H1 (cell line): Measurements from ENCODE around the gene PDP2. TPM values are rescaled to one million over a fixed set of nuclear protein-coding genes. Genes with fewer than 3 reads are reported as not detected.

Experiments used
- CTCF ChIA-PET: fragments of 300-600 bp; sonication (Branson Sonifier 250); formaldehyde crosslinking; loops from one replicate; lab custom pipeline; 2021; ENCODE audit not compliant: partially characterized antibody; lab: Charles Lee
- POLR2A ChIA-PET: fragments of 300-600 bp; sonication (Branson Sonifier 250); formaldehyde crosslinking; loops from one replicate; lab custom pipeline; 2021; ENCODE audit warnings: inconsistent platforms; ENCODE audit not compliant: partially characterized antibody; lab: Charles Lee
- DNase-seq, 2 experiments: peaks; one replicate each; pipeline versions ENCODE4 v3.0.0 to v3.0.0-alpha.2; 2010 to 2022; ENCODE audit warnings: low spot score in 2 of 2, low read depth in 1 of 2, mixed read lengths in 1 of 2
- FAIRE-seq: peaks from 2 replicates; lab custom pipeline; 2011; peaks lifted over from hg19 to GRCh38; lab: Jason Lieb, UNC
- H2AFZ ChIP-seq: 2 replicates; pipeline ENCODE4 v1.8.1; 2012; ENCODE audit warnings: low read length, inconsistent platforms
- H2AK5ac ChIP-seq: 2 replicates; pipeline ENCODE4 v1.6.1; 2013; ENCODE audit warnings: low read depth, low read length
- H2BK120ac ChIP-seq: replicated peaks from 2 replicates; pipeline ENCODE3; 2013; ENCODE audit warnings: low read depth, low read length, inconsistent platforms
- H2BK12ac ChIP-seq: 2 replicates; pipeline ENCODE4 v1.6.1; 2013; ENCODE audit warnings: low read depth, low read length
- H2BK15ac ChIP-seq: 2 replicates; pipeline ENCODE4 v1.6.1; 2013; ENCODE audit warnings: low read length
- H2BK20ac ChIP-seq: 2 replicates; pipeline ENCODE4 v1.6.1; 2013; ENCODE audit warnings: low read length
- H2BK5ac ChIP-seq: 2 replicates; pipeline ENCODE4 v1.6.1; 2013; ENCODE audit warnings: low read depth, low read length
- H3K14ac ChIP-seq: 2 replicates; pipeline ENCODE4 v1.6.1; 2013; ENCODE audit warnings: inconsistent platforms; ENCODE audit not compliant: insufficient read length
- H3K18ac ChIP-seq: 2 replicates; pipeline ENCODE4 v1.6.1; 2013; ENCODE audit warnings: low read length; ENCODE audit errors: extremely low read depth
- H3K23ac ChIP-seq: 2 replicates; pipeline ENCODE4 v1.6.1; 2013; ENCODE audit warnings: inconsistent platforms; ENCODE audit not compliant: insufficient read length
- H3K23me2 ChIP-seq: 2 replicates; pipeline ENCODE4 v1.6.1; 2013; ENCODE audit warnings: low read depth, low read length
- H3K27ac ChIP-seq: 2 replicates; pipeline ENCODE4 v1.6.1; 2011; ENCODE audit warnings: low read depth, low read length, inconsistent platforms
- H3K27me3 ChIP-seq, 4 experiments: replicated peaks in 1 of 4; 1 replicate in 1 of 4; 2 replicates in 3 of 4; pipeline versions ENCODE4 v1.6.1 to v1.8.1; 2011 to 2013; ENCODE audit warnings: low read length in 3 of 4, mild to moderate bottlenecking in 3 of 4, inconsistent platforms in 2 of 4, mixed read lengths in 2 of 4, moderate library complexity in 1 of 4; ENCODE audit not compliant: control insufficient read depth in 3 of 4, insufficient read depth in 3 of 4; ENCODE audit errors: extremely low read depth in 1 of 4
- H3K36me3 ChIP-seq, 4 experiments: 2 replicates each; pipeline versions ENCODE4 v1.6.1 to v1.8.1; 2011 to 2013; ENCODE audit warnings: mild to moderate bottlenecking in 4 of 4, low read length in 3 of 4, moderate library complexity in 2 of 4, control low read depth in 1 of 4, inconsistent platforms in 1 of 4; ENCODE audit not compliant: insufficient read depth in 4 of 4, control insufficient read depth in 2 of 4
- H3K4ac ChIP-seq: replicated peaks from 2 replicates; pipeline ENCODE3; 2013; ENCODE audit warnings: low read length, low read depth, mixed read lengths, inconsistent platforms; ENCODE audit not compliant: insufficient read length
- H3K4me1 ChIP-seq, 4 experiments: replicated peaks in 1 of 4; 1 replicate in 1 of 4; 2 replicates in 3 of 4; pipeline versions ENCODE4 v1.6.1 to v1.8.1; 2011 to 2013; ENCODE audit warnings: low read length in 3 of 4, inconsistent platforms in 2 of 4, mixed read lengths in 1 of 4; ENCODE audit not compliant: insufficient read depth in 4 of 4, control insufficient read depth in 3 of 4
- H3K4me2 ChIP-seq, 2 experiments: 2 replicates each; pipeline versions ENCODE4 v1.6.1 to v1.8.1; 2011 to 2013; ENCODE audit warnings: low read depth in 2 of 2, low read length in 2 of 2, control low read depth in 1 of 2, inconsistent platforms in 1 of 2, mild to moderate bottlenecking in 1 of 2; ENCODE audit not compliant: insufficient read depth in 1 of 2
- H3K4me3 ChIP-seq, 4 experiments: fragments of 200-600, 300-600 bp in 1 of 4; sonication (generic), shearing (Covaris generic), sonication (Bioruptor Twin) in 1 of 4; 2 replicates each; pipeline versions ENCODE4 v1.5.1 to v1.8.1; 2011 to 2016; ENCODE audit warnings: low read length in 4 of 4, low read depth in 3 of 4, control low read depth in 2 of 4, inconsistent platforms in 2 of 4, mild to moderate bottlenecking in 2 of 4, mixed read lengths in 1 of 4, moderate library complexity in 1 of 4; ENCODE audit not compliant: insufficient read depth in 2 of 4; ENCODE audit errors: extremely low read depth in 1 of 4
- H3K56ac ChIP-seq: replicated peaks from 2 replicates; pipeline ENCODE3; 2013; ENCODE audit warnings: low read depth, mild to moderate bottlenecking, mixed read lengths, low read length, inconsistent platforms; ENCODE audit not compliant: insufficient read length
- H3K79me1 ChIP-seq: 2 replicates; pipeline ENCODE4 v1.6.1; 2013; ENCODE audit warnings: low read depth, low read length, control low read depth
- H3K79me2 ChIP-seq, 2 experiments: 2 replicates each; pipeline versions ENCODE4 v1.6.1 to v1.8.1; 2012 to 2013; ENCODE audit warnings: low read length in 2 of 2, mild to moderate bottlenecking in 2 of 2, inconsistent platforms in 1 of 2; ENCODE audit not compliant: insufficient read depth in 2 of 2, control insufficient read depth in 1 of 2
- H3K9ac ChIP-seq, 4 experiments: replicated peaks in 1 of 4; 1 replicate in 1 of 4; 2 replicates in 3 of 4; pipeline versions ENCODE4 v1.6.1 to v1.8.1; 2011 to 2013; ENCODE audit warnings: low read depth in 3 of 4, low read length in 3 of 4, control low read depth in 2 of 4, mild to moderate bottlenecking in 2 of 4, moderate library complexity in 2 of 4, inconsistent platforms in 1 of 4; ENCODE audit errors: extremely low read depth in 1 of 4
- H3K9me3 ChIP-seq, 2 experiments: 2 replicates each; pipeline versions ENCODE4 v1.6.1 to v1.8.1; 2012 to 2013; ENCODE audit warnings: mild to moderate bottlenecking in 2 of 2, moderate library complexity in 2 of 2, control low read depth in 1 of 2, inconsistent platforms in 1 of 2, low read depth in 1 of 2, low read length in 1 of 2, mixed read lengths in 1 of 2; ENCODE audit not compliant: insufficient read depth in 2 of 2
- H4K20me1 ChIP-seq, 2 experiments: replicated peaks in 1 of 2; 2 replicates each; pipeline versions ENCODE3 to v1.8.1; 2011 to 2013; ENCODE audit warnings: inconsistent platforms in 2 of 2, low read length in 2 of 2, mild to moderate bottlenecking in 1 of 2; ENCODE audit not compliant: insufficient read depth in 2 of 2, control insufficient read depth in 1 of 2
- H4K5ac ChIP-seq: 2 replicates; pipeline ENCODE4 v1.6.1; 2013; ENCODE audit warnings: low read length, low read depth, mixed read lengths, inconsistent platforms; ENCODE audit not compliant: insufficient read length
- H4K8ac ChIP-seq: 2 replicates; pipeline ENCODE4 v1.8.0; 2013; ENCODE audit warnings: mild to moderate bottlenecking, moderate library complexity, low read length, inconsistent platforms; ENCODE audit not compliant: insufficient read depth; ENCODE audit errors: extremely low read depth
- H4K91ac ChIP-seq: replicated peaks from 2 replicates; pipeline ENCODE3; 2013; ENCODE audit warnings: low read length, mixed read lengths, inconsistent platforms; ENCODE audit not compliant: insufficient read length
- ASH2L ChIP-seq: fragments of 200-600, 300-600 bp; sonication (generic); IDR thresholded peaks from one replicate; pipeline ENCODE4 v1.7.1; 2017; ENCODE audit warnings: low read length
- CHD1 ChIP-seq: IDR thresholded peaks from 2 replicates; pipeline ENCODE4 v1.6.1; 2012; ENCODE audit warnings: low read depth, low read length, improper control_type of control experiment
- EP300 ChIP-seq, 2 experiments: IDR thresholded peaks; 1 replicate in 1 of 2; 2 replicates in 1 of 2; pipeline ENCODE4 v1.6.1; 2011 to 2012; ENCODE audit warnings: low read depth in 2 of 2, low read length in 2 of 2, mild to moderate bottlenecking in 2 of 2, borderline replicate concordance in 1 of 2, inconsistent platforms in 1 of 2, moderate library complexity in 1 of 2
- HDAC6 ChIP-seq: IDR thresholded peaks from one replicate; pipeline ENCODE4 v1.7.1; 2012; ENCODE audit warnings: low read depth, mild to moderate bottlenecking, inconsistent platforms, low read length, moderate library complexity
- KDM4A ChIP-seq: IDR thresholded peaks from one replicate; pipeline ENCODE4 v1.7.1; 2012; ENCODE audit warnings: low read depth, mild to moderate bottlenecking, moderate library complexity, low read length, inconsistent platforms; ENCODE audit not compliant: severe bottlenecking
- KDM5A ChIP-seq: fragments of 200-600 bp; IDR thresholded peaks from 2 replicates; pipeline ENCODE4 v1.7.1; 2012; ENCODE audit warnings: mild to moderate bottlenecking, low read length, inconsistent platforms, mixed read lengths
- SIRT6 ChIP-seq: IDR thresholded peaks from one replicate; pipeline ENCODE4 v1.7.1; 2012; ENCODE audit warnings: low read length, inconsistent platforms
- TAF1 ChIP-seq: IDR thresholded peaks from 2 replicates; pipeline ENCODE4 v1.6.1; 2011; ENCODE audit warnings: mild to moderate bottlenecking, low read depth, low read length
- USF2 ChIP-seq: IDR thresholded peaks from 2 replicates; pipeline ENCODE4 v1.6.1; 2011; ENCODE audit warnings: low read length, improper control_type of control experiment
- WGBS, 2 experiments: shearing (Covaris generic) in 1 of 2; methylation state at CpG; one replicate each; pipeline versions ENCODE4 v1.1.6 to v1.1.7; 2013 to 2015; ENCODE audit warnings: low lambda C conversion rate in 2 of 2, mixed read lengths in 2 of 2, inconsistent platforms in 1 of 2, low coverage in 1 of 2, missing lambda C conversion rate in 1 of 2; ENCODE audit not compliant: insufficient replicate concordance in 2 of 2, insufficient coverage in 1 of 2, insufficient read length in 1 of 2; ENCODE audit errors: extremely low coverage in 1 of 2, missing lambda C conversion rate in 1 of 2; 5-methylcytosine and 5-hydroxymethylcytosine counted together
- polyA plus RNA-seq, 7 experiments: library from polyadenylated mRNA; depleted of rRNA in 3 of 7; stranded (reverse) in 5 of 7; unstranded in 2 of 7; fragments of >200 nt in 5 of 7; fragments of 200-250 nt in 2 of 7; gene quantifications; 1 replicate in 5 of 7; 2 replicates in 1 of 7; 4 replicates in 1 of 7; pipeline versions ENCODE4 v1.2.1 to v1.2.3, GENCODE V29; 2011 to 2013; ENCODE audit warnings: missing spikeins in 2 of 7, mixed read lengths in 2 of 7
- total RNA-seq: library from RNA; stranded (reverse); fragmentation: NEBNext Ultra II Directional; extraction: Animal tissue kit (Norgen Biotek cat#: 25700); gene quantifications from 2 replicates; pipeline ENCODE4 v1.2.1, GENCODE V29; 2021

Gene PDP2
- total and polyA plus RNA-seq, 2 of the 8 experiments (the other 6 are each of a cell fraction or from before 2014, with no cell fraction given) = 11.7 to 36.5 TPM

GRCh38 chr16:66878067-66878466 lies 2.2 kb upstream of the PDP2 start:
- Histone ChIP-seq H2BK15ac (no peak overlapping the region), H3K4me1 (peaks cover 0 to 10% (median 6%) of the 10 kb centered on the region in 4 experiments; a peak in 4 of 7 replicates), H2BK5ac (no peak overlapping the region), H3K27ac (no peak overlapping the region), H2AFZ (no peak overlapping the region), H3K79me2 (peaks cover 0 to 19% of the 10 kb centered on the region in 2 experiments; a peak in 3 of 4 replicates), H4K20me1 (peaks cover 0 to 2% of the 10 kb centered on the region in 2 experiments), H3K4me2 (no peak overlapping the region), H3K4ac (no peak overlapping the region), H2BK20ac (no peak overlapping the region), H3K27me3 (peaks cover 0 to 3% (median 0%) of the 10 kb centered on the region in 4 experiments; a peak in 1 of 7 replicates), H3K23me2 (peaks cover 8% of the 10 kb centered on the region; the same call in 1 of the 2 replicates), H4K91ac (no peak overlapping the region), H3K18ac (no peak overlapping the region), H4K8ac (no peak overlapping the region), H2AK5ac (no peak overlapping the region), H3K4me3 (no peak overlapping the region), H3K56ac (no peak overlapping the region), H4K5ac (no peak overlapping the region), H2BK120ac (no peak overlapping the region), H3K79me1 (peaks cover 2% of the 10 kb centered on the region; the same call in 1 of the 2 replicates), H3K9me3 (no peaks in the 10 kb centered on the region), H3K9ac (no peak overlapping the region), H3K23ac (no peak overlapping the region), H3K36me3 (no peaks in the 10 kb centered on the region; a peak in 1 of 8 replicates), H3K14ac (no peak overlapping the region), H2BK12ac (no peak overlapping the region)
- ChIA-PET CTCF (interaction anchor here (0.6 kb wide), 1 partner anchor 53 kb away, joined by 3 read pairs; no protein-coding TSS in a partner anchor), POLR2A (no interaction called here)
- no peak for DNase-seq
- TF ChIP-seq SIRT6 (no peak), USF2 (no peak), KDM5A (no peak), EP300 (IDR thresholded peaks at IDR 0.05; ENCODE audit: borderline replicate concordance in 1 of 2, low read depth in 2 of 2, low read length in 2 of 2) (no peak), CHD1 (no peak), HDAC6 (no peak), TAF1 (no peak), KDM4A (no peak), ASH2L (no peak)
- no peak for FAIRE-seq
- 89% methylated on average over 5 of the region's 5 CpGs; no CpG with 5 or more reads in 1 of the 2 experiments for WGBS, 2 experiments
